Retinal pigment epithelial cell (primary cell): ENCODE measurements around the gene PIK3C3.

Source experiments
- DNase-seq: peaks from one replicate; pipeline ENCODE4 v3.0.0-alpha.2; 2010; ENCODE audit warnings: low read depth
- H3K4me3 ChIP-seq: 2 replicates; pipeline ENCODE4 v1.5.1; 2011; ENCODE audit warnings: mild to moderate bottlenecking, low read length, control low read depth, moderate library complexity
- TF ChIP-seq, protein P1 (sequence below): conservative IDR thresholded peaks from 2 replicates; pipeline ENCODE4 v1.5.1; 2011; ENCODE audit warnings: low read depth, low read length, control low read depth, inconsistent platforms

The PIK3C3 gene

DNA sequence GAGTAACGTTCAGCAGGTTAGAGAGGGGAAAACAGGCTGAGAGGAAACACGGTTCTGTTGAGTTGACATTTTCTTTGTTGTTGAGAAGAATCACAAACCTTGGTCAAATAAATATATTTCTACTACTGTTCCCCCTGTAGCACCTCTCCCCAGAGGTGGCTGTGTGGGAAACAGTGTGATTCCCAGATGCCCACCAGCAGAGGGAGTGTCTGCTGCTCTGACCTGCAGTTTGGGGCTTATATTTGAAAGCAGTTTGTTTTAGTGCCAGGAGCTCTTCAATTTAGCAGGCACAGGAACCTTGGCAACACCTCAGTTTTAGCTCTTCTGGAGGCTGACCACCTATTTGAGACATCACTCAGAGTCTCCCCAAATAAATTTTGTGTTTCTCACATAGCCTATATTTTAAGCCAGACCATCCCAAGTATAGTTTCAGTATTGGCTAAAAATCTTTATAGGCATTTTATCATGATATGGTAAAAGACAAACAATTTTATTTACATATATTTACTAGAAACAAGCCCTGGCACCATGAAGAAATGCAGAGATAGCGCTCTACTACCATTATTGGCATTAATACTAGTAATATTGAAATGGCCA, 75.7 kb downstream of the PIK3C3 start:
- TF ChIP-seq, protein P1, sequence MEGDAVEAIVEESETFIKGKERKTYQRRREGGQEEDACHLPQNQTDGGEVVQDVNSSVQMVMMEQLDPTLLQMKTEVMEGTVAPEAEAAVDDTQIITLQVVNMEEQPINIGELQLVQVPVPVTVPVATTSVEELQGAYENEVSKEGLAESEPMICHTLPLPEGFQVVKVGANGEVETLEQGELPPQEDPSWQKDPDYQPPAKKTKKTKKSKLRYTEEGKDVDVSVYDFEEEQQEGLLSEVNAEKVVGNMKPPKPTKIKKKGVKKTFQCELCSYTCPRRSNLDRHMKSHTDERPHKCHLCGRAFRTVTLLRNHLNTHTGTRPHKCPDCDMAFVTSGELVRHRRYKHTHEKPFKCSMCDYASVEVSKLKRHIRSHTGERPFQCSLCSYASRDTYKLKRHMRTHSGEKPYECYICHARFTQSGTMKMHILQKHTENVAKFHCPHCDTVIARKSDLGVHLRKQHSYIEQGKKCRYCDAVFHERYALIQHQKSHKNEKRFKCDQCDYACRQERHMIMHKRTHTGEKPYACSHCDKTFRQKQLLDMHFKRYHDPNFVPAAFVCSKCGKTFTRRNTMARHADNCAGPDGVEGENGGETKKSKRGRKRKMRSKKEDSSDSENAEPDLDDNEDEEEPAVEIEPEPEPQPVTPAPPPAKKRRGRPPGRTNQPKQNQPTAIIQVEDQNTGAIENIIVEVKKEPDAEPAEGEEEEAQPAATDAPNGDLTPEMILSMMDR: peak; percentile 92
- no peak for DNase-seq

DNA sequence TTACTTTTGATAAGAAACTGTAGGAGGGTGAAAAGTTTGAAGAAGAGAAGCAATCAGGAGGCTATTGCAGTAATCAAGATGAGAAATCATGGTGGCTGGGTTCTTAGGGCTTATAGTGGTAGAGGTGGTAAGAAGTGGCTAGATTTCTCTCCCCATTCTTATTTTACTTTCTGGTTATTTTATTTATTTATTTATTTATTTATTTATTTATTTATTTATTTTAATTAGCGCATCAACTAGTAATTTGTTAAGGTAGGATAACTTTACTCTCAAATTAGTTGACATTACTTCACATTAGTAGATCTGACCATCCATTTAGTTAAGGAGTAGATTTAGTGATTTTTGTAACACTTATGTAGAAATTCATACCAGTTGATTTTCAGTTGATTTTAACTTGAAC, 77.4 kb downstream of the PIK3C3 start:
- H3K4me3 ChIP-seq: no peak overlapping the region
- no peak for DNase-seq
- TF ChIP-seq, protein P1: no peak

More for the DNA sequence above, 75.7 kb downstream of the PIK3C3 start:
- H3K4me3 ChIP-seq: no peak overlapping the region

DNA sequence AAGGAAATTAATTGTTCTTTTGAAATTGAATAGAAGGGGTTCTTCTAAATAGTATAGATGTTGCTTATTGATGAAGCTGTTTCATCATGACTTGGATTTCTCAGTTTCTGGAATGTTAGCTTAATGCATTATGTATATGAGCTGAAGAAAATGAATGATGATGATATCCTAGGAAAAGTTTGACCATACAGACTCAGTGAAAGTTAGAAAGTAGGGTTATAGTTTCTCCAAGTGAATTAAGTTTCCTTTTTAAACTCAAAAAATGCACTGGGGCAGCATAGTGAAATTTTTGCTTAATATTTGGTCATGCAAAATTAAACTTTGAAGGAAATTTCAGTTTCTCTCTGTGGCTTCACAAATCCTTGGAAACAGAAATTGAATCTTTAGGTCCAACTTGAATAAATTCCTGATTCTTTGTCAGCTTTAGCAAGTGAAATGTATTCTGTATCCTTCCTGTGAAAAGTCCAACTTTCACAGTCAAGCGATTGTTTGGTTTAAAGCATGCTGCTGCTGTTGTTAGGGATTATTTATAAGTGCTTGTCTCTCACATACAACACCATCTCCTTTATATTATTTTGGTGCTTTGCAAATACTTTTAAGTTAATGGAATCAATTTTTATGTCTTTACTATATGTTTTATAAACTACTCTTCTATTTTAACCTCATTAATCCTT, 78.2 kb downstream of the PIK3C3 start:
- DNase-seq: no peak
- TF ChIP-seq, protein P1: no peak
- no peak overlapping the region for H3K4me3 ChIP-seq

DNA sequence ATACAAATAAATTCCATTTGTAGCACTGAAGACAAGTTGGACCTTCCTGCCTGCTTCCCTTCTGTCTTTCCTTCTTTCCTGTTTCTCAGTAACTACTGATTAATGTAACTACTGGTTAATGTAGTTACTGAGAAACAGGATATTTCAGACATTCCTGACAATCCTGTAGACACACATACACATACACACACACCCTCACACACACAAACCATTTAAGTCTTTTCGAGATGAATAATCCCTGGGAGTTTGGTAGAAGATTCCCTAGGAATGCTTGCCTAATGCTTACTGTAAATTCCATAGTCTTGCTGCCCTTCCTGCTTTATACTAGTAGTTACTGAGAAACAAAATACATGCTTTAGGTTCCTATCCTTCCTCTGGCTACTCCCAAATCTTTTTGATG, 83.9 kb downstream of the PIK3C3 start:
- no peak overlapping the region for H3K4me3 ChIP-seq
- peak; percentile 80 for DNase-seq
- TF ChIP-seq, protein P1: no peak

DNA sequence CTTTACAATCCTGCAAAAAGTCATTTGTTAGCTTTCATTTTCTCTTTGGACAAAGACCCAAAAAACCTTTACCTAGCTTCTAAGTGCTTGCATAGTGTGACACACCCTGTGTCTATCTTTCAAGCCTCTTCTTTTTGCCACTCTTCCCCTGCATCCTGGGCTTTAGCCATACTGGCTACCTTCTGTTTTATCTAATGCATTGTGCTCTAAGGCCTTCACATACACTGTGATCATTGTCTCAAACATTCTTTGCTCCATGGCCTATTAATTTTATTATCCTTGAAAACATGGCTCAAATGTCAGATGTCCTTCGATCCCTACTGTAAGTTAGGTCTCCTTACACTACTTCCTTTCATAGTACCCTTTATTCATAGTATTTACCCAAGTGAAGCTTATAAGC, 84.4 kb downstream of the PIK3C3 start:
- TF ChIP-seq, protein P1: no peak

DNA sequence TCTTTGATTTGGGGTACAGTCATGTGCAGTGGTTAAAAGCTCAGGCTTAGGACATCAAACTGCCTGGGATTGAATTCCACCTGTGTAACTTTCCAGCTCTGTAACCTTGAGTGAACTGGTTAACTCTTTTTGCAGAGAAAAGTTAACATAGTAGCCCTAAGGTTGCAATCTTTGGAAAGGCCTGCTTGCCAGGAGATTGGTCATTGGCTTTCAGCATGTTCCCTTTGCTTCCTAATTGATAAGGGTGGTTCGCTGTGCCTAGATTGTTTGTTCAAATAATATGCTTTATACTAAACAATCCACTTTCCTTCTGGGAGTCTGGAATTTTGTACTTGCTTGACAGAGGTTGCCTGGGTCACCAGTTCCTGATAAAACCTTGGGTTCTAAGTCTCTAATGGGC, 86.8 kb downstream of the PIK3C3 start:
- H3K4me3 ChIP-seq: no peak overlapping the region
- TF ChIP-seq, protein P1: no peak
- DNase-seq: no peak

More for the DNA sequence above, 84.4 kb downstream of the PIK3C3 start:
- DNase-seq: no peak
- no peak overlapping the region for H3K4me3 ChIP-seq

DNA sequence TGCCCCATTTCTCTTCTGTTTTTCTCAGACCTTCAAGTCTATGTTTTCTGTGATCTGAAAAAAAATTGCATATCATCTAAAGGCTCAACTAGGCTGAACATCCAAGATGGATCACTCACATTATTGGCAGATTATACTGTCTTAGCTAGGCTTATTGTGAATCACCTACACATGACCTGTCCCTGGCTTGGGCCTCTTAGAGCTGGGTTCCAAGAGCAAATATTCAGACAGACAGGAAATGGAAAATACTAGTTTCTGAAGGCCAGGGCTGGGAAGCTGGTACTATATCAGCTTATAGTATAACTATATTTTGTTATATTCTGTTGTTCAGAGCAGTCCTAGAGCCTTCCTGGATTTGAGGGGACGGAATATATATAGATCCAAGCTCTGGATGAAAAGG, 90.3 kb downstream of the PIK3C3 start:
- no peak for DNase-seq
- TF ChIP-seq, protein P1: no peak
- no peak overlapping the region for H3K4me3 ChIP-seq
